RWPE2 (cell line): ENCODE results near the gene CRYAB.
A peak's percentile ranks its signal among the peaks of the same experiment; 100 is the strongest.

Experiments used
- ATAC-seq: fragments of 200-7000 bp; cut with Tn5 transposase; 3 replicates; pipeline ENCODE4 v1.9.1; 2021; ENCODE audit warnings: low read depth
- DNase-seq: peaks from one replicate; pipeline ENCODE4 v3.0.0-alpha.2; 2020; ENCODE audit warnings: low spot score
- H3K27ac ChIP-seq: fragments of 450-650 bp; 2 replicates; pipeline ENCODE4 v1.5.1; 2017; ENCODE audit warnings: mild to moderate bottlenecking; ENCODE audit not compliant: poor library complexity, severe bottlenecking
- H3K27me3 ChIP-seq: fragments of 250-450 bp; sonication (Bioruptor Pico); 2 replicates; pipeline ENCODE4 v1.5.1; 2021; ENCODE audit warnings: mild to moderate bottlenecking, moderate library complexity; ENCODE audit not compliant: insufficient read depth, poor library complexity, severe bottlenecking
- H3K36me3 ChIP-seq: fragments of 250-450 bp; sonication (Bioruptor Pico); 2 replicates; pipeline ENCODE4 v1.5.1; 2020; ENCODE audit warnings: low read depth, mild to moderate bottlenecking, moderate library complexity
- H3K4me1 ChIP-seq: fragments of 250-450 bp; sonication (Bioruptor Pico); 2 replicates; pipeline ENCODE4 v1.5.1; 2021; ENCODE audit warnings: mild to moderate bottlenecking, moderate library complexity; ENCODE audit not compliant: insufficient read depth, poor library complexity, severe bottlenecking
- H3K4me3 ChIP-seq: fragments of 250-450 bp; sonication (Bioruptor Pico); 2 replicates; pipeline ENCODE4 v1.5.1; 2021; ENCODE audit warnings: mild to moderate bottlenecking, moderate library complexity; ENCODE audit not compliant: severe bottlenecking
- H3K9me3 ChIP-seq: fragments of 250-450 bp; sonication (Bioruptor Pico); 2 replicates; pipeline ENCODE4 v1.5.1; 2021; ENCODE audit warnings: mild to moderate bottlenecking, moderate library complexity; ENCODE audit not compliant: severe bottlenecking
- CTCF ChIP-seq: fragments of 450-650 bp; IDR thresholded peaks from one replicate; pipeline ENCODE4 v1.5.1; 2017; ENCODE audit warnings: mild to moderate bottlenecking, moderate library complexity; ENCODE audit not compliant: poor library complexity, severe bottlenecking

CRYAB gene

GRCh38 chr11:111879637-111879960, 32.0 kb downstream of the CRYAB start:
- H3K27ac ChIP-seq, result peak overlapping the region; percentile 52
- no peak for DNase-seq
- ATAC-seq, result peak; percentile 7; the same call in 1 of the 3 replicates
- H3K36me3 ChIP-seq, result no peaks in the 10 kb centered on the region
- no peak for TF ChIP-seq CTCF
- H3K4me1 ChIP-seq, result no peaks in the 10 kb centered on the region
- no peaks in the 10 kb centered on the region for H3K9me3 ChIP-seq
- H3K4me3 ChIP-seq, result peak overlapping the region; percentile 51
- H3K27me3 ChIP-seq, result no peaks in the 10 kb centered on the region

GRCh38 chr11:111878849-111879636, 32.5 kb downstream of the CRYAB start, which contains the start of the genes CFAP68 and FDXACB1:
Gene CFAP68 (plus strand): TSS chr11:111879541. CDS start chr11:111879561, 20 bp downstream.
Gene FDXACB1 (minus strand): TSS chr11:111879165. CDS start chr11:111879132, 33 bp downstream.
- TF ChIP-seq CTCF, result peak; percentile 97
- Histone ChIP-seq H3K27me3 (no peaks in the 10 kb centered on the region), H3K4me3 (peak within 1 kb of the TSS; percentile 51), H3K9me3 (no peaks in the 10 kb centered on the region), H3K27ac (peak within 1 kb of the TSS; percentile 52), H3K36me3 (no peaks in the 10 kb centered on the region), H3K4me1 (no peaks in the 10 kb centered on the region)
- DNase-seq (peak; percentile 95), ATAC-seq (peak; percentile 85)

- no peaks in the 10 kb centered on the region for H3K9me3 ChIP-seq
- no peaks in the 10 kb centered on the region for H3K27me3 ChIP-seq
- H3K4me1 ChIP-seq, result no peaks in the 10 kb centered on the region
- H3K36me3 ChIP-seq, result no peaks in the 10 kb centered on the region
- DNase-seq, result no peak
- no peak for TF ChIP-seq CTCF
- peak overlapping the region; percentile 52 for H3K27ac ChIP-seq
- peak overlapping the region; percentile 51 for H3K4me3 ChIP-seq
- peak; percentile 8; the same call in 2 of the 3 replicates for ATAC-seq
These were observed 33.2 kb downstream of the CRYAB start for GRCh38 chr11:111878385-111878848.

GRCh38 chr11:111871693-111872161, 39.8 kb downstream of the CRYAB start:
- DNase-seq (no peak), ATAC-seq (no peak)
- no peak for TF ChIP-seq CTCF
- H3K36me3 ChIP-seq, result peaks cover 28% of the 10 kb centered on the region
- peak overlapping the region; percentile 61 for H3K27ac ChIP-seq
- H3K4me1 ChIP-seq, result peaks cover 3% of the 10 kb centered on the region
- H3K27me3 ChIP-seq, result no peaks in the 10 kb centered on the region
- no peaks in the 10 kb centered on the region for H3K9me3 ChIP-seq
- H3K4me3 ChIP-seq, result peak overlapping the region; percentile 80
